Activated CD4-positive, alpha-beta T cell treated with anti-CD3 and anti-CD28 coated beads for 24 hours (primary cell): Measurements from ENCODE around the gene KCND1.

Experiments used
- DNase-seq, 2 donors: peaks; one replicate each; pipeline ENCODE4 v3.0.0-alpha.2; 2020; ENCODE audit warnings: low read depth in 2 of 2

The KCND1 gene

GRCh38 chrX:48938721-48939425, 32.8 kb downstream of the KCND1 start:
- DNase-seq: peak; percentile 42 to 65

DNA sequence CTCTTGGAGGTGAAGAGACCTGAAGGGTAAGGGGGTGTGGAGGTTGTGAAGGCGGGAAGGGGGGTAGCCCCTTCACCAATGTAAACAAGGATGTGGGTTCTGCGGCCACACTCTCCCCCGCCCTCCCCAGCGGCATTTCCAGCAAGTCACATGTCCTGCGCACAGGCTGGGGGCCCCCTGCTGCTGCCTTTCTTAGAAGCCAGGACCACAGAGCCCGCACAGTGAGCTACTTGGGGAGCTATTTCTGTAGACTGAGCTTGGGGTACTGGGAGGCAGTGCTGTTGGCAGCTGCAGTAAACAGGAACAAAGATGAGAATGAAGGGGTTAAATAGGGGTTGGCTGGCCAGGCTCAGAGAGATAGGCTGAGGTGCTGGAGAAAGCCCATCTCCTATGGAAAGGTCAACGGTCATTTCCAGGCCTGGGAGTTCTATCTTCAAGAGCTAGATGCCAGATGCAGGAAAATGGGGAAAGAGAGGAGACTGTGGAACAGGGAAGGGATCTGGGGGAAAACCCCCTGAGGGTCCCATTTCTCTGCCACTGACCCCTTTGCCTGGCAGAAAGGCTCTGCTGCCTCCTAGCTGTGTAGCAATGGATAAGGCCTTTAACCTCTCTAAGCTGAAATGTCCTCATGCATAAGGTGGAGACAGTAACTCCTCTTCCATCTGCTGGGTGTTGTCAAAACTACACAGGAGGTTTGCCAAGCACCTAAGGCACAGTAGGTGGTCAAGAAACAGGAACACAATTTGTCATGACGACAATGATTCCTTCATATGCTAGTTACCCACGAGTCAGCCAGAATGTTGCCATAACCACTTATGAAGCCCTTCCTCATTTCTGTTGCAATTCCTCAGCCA, 34.4 kb downstream of the KCND1 start:
- peak; percentile 79 to 81 for DNase-seq

DNA sequence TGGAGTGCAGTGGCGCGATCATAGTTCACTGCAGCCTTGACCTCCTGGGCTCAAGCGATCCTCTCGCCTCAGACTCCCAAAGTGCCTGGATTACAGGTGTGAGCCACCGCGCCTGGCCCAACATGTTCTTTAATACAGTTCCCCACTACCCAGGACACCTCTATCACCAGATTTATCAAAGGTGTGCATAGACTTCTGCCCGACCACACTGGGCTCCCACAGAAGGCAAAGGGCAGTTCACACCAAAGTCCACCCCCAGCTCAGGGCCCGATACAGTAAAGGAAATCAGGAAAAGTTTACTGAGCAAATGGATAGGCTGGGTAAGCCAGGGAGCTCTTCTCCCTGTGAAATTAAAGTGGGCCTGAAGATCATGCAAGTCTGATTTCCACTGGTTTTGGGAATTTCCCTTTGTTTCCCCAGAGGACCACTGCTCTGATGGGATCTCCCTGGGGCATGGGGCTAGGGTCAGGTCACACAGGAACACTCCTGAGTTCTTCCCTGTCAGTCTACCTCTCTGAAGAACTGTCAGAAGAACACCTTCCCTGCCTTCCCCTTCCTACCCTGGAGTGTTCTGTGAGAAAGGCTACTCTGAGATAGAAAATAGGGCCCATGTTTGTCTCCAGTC, 35.1 kb downstream of the KCND1 start:
- DNase-seq: no peak

GRCh38 chrX:48935301-48935670, 36.4 kb downstream of the KCND1 start:
- DNase-seq: no peak

- no peak for DNase-seq
Measured at GRCh38 chrX:48934581-48935300, 36.9 kb downstream of the KCND1 start.

GRCh38 chrX:48933757-48934156, 37.9 kb downstream of the KCND1 start:
- DNase-seq: no peak

DNA sequence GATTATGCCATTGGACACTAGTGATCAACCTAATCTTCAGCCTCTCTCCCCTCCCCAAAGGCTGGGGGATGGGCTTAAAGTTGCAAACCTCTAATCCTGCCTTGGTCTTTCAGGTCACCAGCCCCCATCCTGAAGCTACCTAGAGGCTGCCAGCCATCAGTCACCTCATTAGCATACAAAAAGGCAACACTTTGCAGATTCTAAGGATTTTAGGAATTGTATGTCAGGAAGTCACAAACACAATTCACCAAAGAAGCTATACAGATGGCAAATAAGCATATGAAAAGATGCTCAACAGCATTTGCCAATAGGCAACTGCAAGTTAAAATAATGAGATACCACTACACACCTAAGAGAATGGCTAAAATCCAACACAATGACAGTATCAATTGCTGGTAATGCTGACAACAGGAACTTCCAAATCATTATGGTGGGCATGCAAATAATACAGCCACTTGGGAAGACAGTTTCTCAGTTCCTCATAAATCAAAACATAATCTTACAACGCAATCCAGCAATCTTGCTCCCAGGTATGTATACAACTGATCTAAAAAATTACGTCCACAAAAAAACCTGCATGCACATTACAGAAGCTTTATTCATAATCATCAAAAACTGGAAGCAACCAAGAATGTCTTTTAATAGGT, 43.8 kb downstream of the KCND1 start:
- no peak for DNase-seq

- DNase-seq: no peak
Measured at GRCh38 chrX:48927123-48927522, 44.5 kb downstream of the KCND1 start.

DNA sequence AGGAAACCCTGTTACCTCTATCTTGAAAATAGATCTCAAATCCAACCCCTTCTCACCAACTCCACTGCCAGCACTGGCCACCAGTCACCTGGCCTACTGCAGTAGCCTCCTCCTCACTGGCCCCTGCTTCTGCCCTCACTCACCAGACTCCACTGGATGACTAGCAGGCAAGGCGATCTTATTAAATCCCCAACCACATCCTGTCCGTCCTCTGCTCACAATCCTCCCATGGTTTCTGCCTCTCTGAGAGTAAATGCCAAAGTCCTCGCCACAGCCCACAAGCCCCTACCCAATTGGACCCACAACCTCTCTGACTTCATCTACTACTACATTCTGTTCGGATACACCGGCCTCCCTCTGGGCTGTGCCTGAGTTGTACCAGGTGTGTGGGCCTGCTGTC, 47.4 kb downstream of the KCND1 start:
- DNase-seq: no peak

- DNase-seq: no peak
Measured at GRCh38 chrX:48923771-48924170, 47.9 kb downstream of the KCND1 start.

DNA sequence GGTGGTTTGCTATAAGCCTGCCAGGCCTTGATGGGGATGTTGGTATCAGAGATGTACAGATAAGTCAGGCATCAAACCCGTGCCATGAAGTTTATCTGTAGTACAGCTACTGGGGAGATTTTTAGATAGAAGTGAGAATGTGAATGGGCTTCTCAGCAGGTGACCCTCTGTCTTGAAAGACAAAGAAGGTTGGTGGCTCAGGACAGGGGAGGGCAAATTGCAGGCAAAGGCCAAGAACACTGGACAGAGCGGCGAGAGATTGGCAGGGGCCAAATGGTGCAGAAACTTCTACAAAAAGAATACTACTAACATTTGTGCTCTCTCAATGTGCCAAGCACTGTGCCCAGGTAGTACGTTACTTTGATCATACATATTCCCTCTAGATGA, 50.9 kb downstream of the KCND1 start:
- no peak for DNase-seq

DNA sequence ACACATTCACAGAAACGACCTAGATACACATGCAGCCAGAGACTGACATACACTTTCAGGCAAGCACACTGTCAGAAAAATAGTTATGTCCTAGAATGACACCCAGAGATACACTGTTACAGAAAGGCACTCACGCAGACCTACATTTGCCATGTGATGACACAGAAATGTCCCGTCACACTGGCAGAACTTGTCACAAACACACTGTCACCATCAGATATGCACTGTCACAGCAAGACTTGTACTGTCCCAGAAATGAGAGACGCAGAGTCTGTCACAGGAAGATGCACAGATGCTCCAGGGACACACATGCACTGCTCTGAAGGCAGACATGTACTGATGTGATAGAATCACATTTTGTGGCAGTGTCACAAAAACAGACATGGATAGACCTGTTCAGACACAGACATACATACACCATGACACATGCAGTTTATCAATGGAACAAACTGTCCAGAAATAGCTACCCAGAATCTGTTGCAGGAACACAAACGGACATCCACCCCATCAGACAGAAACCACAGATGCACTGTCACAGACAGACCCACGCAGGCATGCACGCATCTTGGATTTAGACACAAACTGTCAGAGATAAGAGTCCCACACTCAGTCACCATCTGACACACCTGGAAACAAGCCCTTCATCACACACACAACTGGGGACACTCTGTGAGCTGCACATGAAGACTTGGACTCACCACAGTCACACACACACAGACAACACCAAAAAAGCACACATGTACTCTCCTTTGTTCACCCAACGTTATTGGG, 51.5 kb downstream of the KCND1 start:
- no peak for DNase-seq

DNA sequence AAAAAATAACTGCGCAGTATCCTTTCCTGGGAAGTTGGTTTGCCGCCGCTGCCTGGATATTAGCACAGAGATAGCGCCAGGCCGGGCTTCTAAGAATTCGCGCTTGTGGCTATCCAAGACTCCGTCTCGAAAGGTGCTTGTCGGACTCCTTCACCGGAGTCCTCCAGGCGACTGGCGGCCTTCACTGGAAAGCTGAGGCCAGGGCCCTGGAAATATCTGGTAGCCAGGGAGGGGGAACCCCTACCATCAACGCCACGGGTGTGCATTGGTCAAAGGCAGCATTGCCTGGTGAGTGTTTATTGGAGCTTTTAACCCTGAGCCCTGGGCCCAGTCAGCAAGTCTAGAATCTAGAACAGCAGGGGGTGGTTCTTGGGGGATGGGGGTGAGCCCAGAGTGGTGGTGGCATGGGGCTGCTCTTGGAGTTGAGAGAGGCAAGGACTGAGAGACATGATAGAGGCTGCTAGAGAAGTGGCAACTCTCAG, 52.2 kb downstream of the KCND1 start:
- no peak for DNase-seq

DNA sequence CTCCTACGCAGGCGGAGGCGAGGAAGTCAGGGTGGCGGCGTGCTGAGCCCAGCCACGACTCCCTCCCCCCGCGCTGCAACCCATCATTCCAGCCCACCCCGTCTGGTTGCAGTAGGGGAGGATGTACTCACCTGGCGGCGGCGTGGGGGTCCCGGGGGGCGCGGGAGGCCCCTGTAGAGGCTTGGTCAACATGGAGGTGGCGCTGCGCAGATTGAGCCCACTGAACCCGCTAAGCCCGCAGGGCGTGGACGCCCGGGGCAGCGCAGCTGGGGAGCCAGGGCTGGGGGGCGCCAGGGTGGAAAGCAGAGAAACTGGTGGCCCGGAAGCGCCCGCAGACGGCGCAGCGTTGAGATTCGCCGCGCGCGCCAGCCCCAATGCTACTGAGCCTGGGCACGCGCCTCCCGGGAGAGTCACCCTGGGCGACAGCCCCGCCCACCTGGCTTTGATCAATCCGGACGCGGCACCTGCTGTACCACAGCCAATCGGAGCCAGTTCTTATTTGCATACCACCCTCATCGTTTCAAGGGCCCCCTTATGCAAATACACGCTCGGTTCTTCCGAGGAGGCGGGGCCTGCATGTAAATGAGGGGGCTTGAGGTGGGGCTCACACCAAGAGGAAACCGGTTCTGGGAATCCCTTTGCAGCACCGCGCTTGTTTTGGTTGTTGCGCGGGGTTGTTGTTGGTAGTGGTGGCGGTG, 52.9 kb downstream of the KCND1 start, which contains the start of gene PIM2:
Gene PIM2, minus strand, starts transcription at position 382 of the 698 bp plus-strand sequence. Its CDS starts 190 bp downstream, at position 192.
- peak; percentile 75 to 77 for DNase-seq

DNA sequence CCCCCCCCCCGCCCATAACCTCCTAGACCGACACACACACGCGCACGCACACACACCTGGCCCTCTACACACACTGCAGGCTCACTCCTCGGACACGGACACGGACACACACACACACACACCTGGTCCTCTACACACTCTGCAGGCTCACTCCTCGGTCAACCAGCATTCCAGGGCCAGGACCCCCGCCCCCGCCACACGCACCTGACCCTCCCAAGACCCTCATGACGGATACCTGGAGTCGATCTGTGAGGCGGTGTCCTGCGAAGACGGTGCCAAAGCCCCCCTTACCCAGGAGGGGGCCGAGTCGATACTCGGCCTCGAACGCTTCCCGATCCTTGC, 53.4 kb downstream of the KCND1 start:
- DNase-seq: no peak

GRCh38 chrX:48917139-48918001, 54.3 kb downstream of the KCND1 start:
- DNase-seq: peak; percentile 70 to 76

DNA sequence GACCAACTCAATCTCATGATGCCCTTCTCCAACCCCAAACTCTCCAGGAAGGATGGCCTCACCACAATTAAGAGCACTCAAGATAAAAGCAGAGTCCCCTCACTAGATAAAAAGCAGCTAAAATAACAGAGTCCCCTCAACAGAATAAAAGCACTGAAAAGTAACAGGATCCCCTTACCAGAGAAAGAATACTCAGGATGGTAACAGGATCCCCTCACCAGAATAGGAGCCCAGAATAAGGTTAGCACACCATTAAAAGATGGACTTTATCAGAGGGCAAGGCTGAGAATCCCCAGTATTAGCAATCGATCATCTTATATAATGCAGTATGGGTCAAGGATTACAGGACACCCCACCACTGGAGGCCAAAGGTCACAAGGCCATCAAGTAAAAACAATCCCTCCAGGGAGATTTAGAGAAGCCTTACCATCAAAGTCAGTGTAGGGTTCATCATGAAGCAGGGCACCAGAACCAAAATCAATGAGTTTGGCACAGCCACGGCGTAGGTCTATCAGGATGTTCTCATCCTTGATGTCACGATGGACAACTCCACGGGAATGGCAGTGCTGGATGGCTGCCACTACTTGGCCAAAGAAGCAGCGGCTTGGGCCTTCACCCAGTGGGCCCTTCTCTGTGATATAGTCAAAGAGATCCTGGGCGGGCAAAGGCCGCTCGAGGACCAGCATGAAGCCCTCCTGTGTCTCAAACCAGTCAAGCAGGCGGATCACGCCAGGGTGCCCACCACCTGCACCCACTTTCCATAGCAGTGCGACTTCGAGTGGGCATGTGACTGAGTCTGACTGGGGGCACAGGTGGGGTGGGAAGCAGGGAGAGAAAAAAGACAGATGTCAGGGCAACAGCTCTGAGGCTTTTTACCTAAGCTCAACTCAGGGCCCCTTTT, 56.8 kb downstream of the KCND1 start:
- no peak for DNase-seq
